Measurements from ENCODE around the gene ABCC1.

ABCC1 gene

GRCh38 chr16:15967655-15968315 is 18.4 kb downstream of the ABCC1 start:
- H3K27me3 Mint-ChIP-seq (ENCODE audit: low read depth, poor library complexity), result peaks cover 4% of the 10 kb centered on the region
- H3K27ac Mint-ChIP-seq, result no peak overlapping the region
- no peak overlapping the region for H3K4me3 Mint-ChIP-seq
- peaks cover 63% of the 10 kb centered on the region for H3K36me3 Mint-ChIP-seq (ENCODE audit: low read depth)
- H3K4me1 Mint-ChIP-seq, result peaks cover 20% of the 10 kb centered on the region
- no peak for TF ChIP-seq CTCF (IDR thresholded peaks at IDR 0.05)
- H3K9me3 Mint-ChIP-seq, result peaks cover 51% of the 10 kb centered on the region
- DNase-seq, result no peak

- Mint-ChIP-seq H3K4me3 (no peak overlapping the region), H3K36me3 (ENCODE audit: low read depth) (peaks cover 52% of the 10 kb centered on the region), H3K27ac (peak overlapping the region; percentile 11), H3K27me3 (ENCODE audit: low read depth, poor library complexity) (peaks cover 4% of the 10 kb centered on the region), H3K4me1 (peaks cover 31% of the 10 kb centered on the region), H3K9me3 (peaks cover 40% of the 10 kb centered on the region)
- TF ChIP-seq CTCF (IDR thresholded peaks at IDR 0.05), result no peak
- DNase-seq, result no peak
Observed at GRCh38 chr16:15970202-15970601, 20.8 kb downstream of the ABCC1 start.

GRCh38 chr16:15970743-15971439 is 21.5 kb downstream of the ABCC1 start:
- Mint-ChIP-seq H3K4me1 (peaks cover 35% of the 10 kb centered on the region), H3K27me3 (ENCODE audit: low read depth, poor library complexity) (peaks cover 7% of the 10 kb centered on the region), H3K36me3 (ENCODE audit: low read depth) (peaks cover 52% of the 10 kb centered on the region), H3K27ac (no peak overlapping the region), H3K9me3 (peaks cover 40% of the 10 kb centered on the region), H3K4me3 (no peak overlapping the region)
- DNase-seq, result no peak
- TF ChIP-seq CTCF (IDR thresholded peaks at IDR 0.05), result no peak

GRCh38 chr16:15971440-15971815 is 22.0 kb downstream of the ABCC1 start:
- H3K9me3 Mint-ChIP-seq, result peaks cover 42% of the 10 kb centered on the region
- H3K27ac Mint-ChIP-seq, result no peak overlapping the region
- peaks cover 7% of the 10 kb centered on the region for H3K27me3 Mint-ChIP-seq (ENCODE audit: low read depth, poor library complexity)
- H3K4me3 Mint-ChIP-seq, result no peak overlapping the region
- TF ChIP-seq CTCF (IDR thresholded peaks at IDR 0.05), result no peak
- H3K4me1 Mint-ChIP-seq, result peaks cover 39% of the 10 kb centered on the region
- DNase-seq, result no peak
- H3K36me3 Mint-ChIP-seq (ENCODE audit: low read depth), result peaks cover 57% of the 10 kb centered on the region

GRCh38 chr16:15972046-15972868 is 22.8 kb downstream of the ABCC1 start:
- DNase-seq, result no peak
- TF ChIP-seq CTCF (IDR thresholded peaks at IDR 0.05), result no peak
- peaks cover 47% of the 10 kb centered on the region for H3K9me3 Mint-ChIP-seq
- peaks cover 7% of the 10 kb centered on the region for H3K27me3 Mint-ChIP-seq (ENCODE audit: low read depth, poor library complexity)
- peaks cover 64% of the 10 kb centered on the region for H3K36me3 Mint-ChIP-seq (ENCODE audit: low read depth)
- H3K4me3 Mint-ChIP-seq, result no peak overlapping the region
- peaks cover 36% of the 10 kb centered on the region for H3K4me1 Mint-ChIP-seq
- H3K27ac Mint-ChIP-seq, result no peak overlapping the region

All from nephron progenitor cell (in vitro differentiated cells).